ENCODE measurements around the gene CENPX. TPM values are rescaled to one million over a fixed set of nuclear protein-coding genes. Genes with fewer than 3 reads are reported as not detected.

The CENPX gene
- total RNA-seq, 1 experiment from 2014 or later = 187 TPM

GRCh38 chr17:82008941-82009405, 13.7 kb downstream of the CENPX start:
- in situ Hi-C loops (cut with HindIII; ENCODE audit: low pct_unique_long_range_greater_than_20kb, low sequenced_read_pairs) (no loop called here), intact Hi-C loops (cut with micrococcal nuclease; ENCODE audit: unreplicated experiment) (no loop called here)
- peaks cover 38% of the 10 kb centered on the region for H3K4me1 ChIP-seq (ENCODE audit: control insufficient read depth, insufficient read depth, low read length)
- no peaks in the 10 kb centered on the region for H3K9me3 ChIP-seq (ENCODE audit: control insufficient read depth, insufficient read depth, low read depth, low read length)
- no TSS peak for BruUV-seq (replicated peaks)
- H3K27ac ChIP-seq (ENCODE audit: low read length) = no peak overlapping the region
- no peak for DNase-seq (ENCODE audit: low read depth, low spot score)
- H3K27me3 ChIP-seq (ENCODE audit: control insufficient read depth, insufficient read depth, low read length) = no peaks in the 10 kb centered on the region
- H3K36me3 ChIP-seq (ENCODE audit: control insufficient read depth, insufficient read depth, low read length) = no peaks in the 10 kb centered on the region
- no peak for TF ChIP-seq SIN3A (IDR thresholded peaks at IDR 0.05; ENCODE audit: borderline replicate concordance, insufficient read depth, low read depth, low read length)
- no peak for TF ChIP-seq POLR2AphosphoS5 (IDR thresholded peaks at IDR 0.05; ENCODE audit: low read depth, low read length)
- no peak for TF ChIP-seq TCF7L2 (IDR thresholded peaks at IDR 0.05; ENCODE audit: low read depth, low read length)
- TF ChIP-seq CTCF (IDR thresholded peaks at IDR 0.05) = no peak
- no peak for TF ChIP-seq REST (IDR thresholded peaks at IDR 0.05; ENCODE audit: insufficient read depth in 1 of 2, low read depth in 2 of 2, low read length in 1 of 2)
- CTCF ChIA-PET = interaction anchor here (0.6 kb wide), 1 partner anchor 213 kb away, joined by 3 read pairs; no protein-coding TSS in a partner anchor
- POLR2A ChIA-PET = interaction anchor here (0.7 kb wide), 1 partner anchor 30 kb away, joined by 4 read pairs; no protein-coding TSS in a partner anchor
- H3K4me3 ChIP-seq (ENCODE audit: low read depth in 2 of 2, low read length in 2 of 2) = no peak overlapping the region
- no peak for ATAC-seq

GRCh38 chr17:82008258-82008940, 14.3 kb downstream of the CENPX start:
- Histone ChIP-seq H3K36me3 (ENCODE audit: control insufficient read depth, insufficient read depth, low read length) (no peaks in the 10 kb centered on the region), H3K27ac (ENCODE audit: low read length) (no peak overlapping the region), H3K27me3 (ENCODE audit: control insufficient read depth, insufficient read depth, low read length) (no peaks in the 10 kb centered on the region), H3K4me1 (ENCODE audit: control insufficient read depth, insufficient read depth, low read length) (peaks cover 44% of the 10 kb centered on the region), H3K4me3 (ENCODE audit: low read depth in 2 of 2, low read length in 2 of 2) (no peak overlapping the region), H3K9me3 (ENCODE audit: control insufficient read depth, insufficient read depth, low read depth, low read length) (no peaks in the 10 kb centered on the region)
- ChIA-PET POLR2A (no interaction called here), CTCF (interaction anchor here (0.6 kb wide), 1 partner anchor 212 kb away, joined by 3 read pairs; no protein-coding TSS in a partner anchor)
- DNase-seq (ENCODE audit: low read depth, low spot score) = no peak
- no peak for ATAC-seq
- intact Hi-C loops (cut with micrococcal nuclease; ENCODE audit: unreplicated experiment) = no loop called here
- in situ Hi-C loops (cut with HindIII; ENCODE audit: low pct_unique_long_range_greater_than_20kb, low sequenced_read_pairs) = no loop called here
- no TSS peak for BruUV-seq (replicated peaks)
- TF ChIP-seq SIN3A (IDR thresholded peaks at IDR 0.05; ENCODE audit: borderline replicate concordance, insufficient read depth, low read depth, low read length) (no peak), POLR2AphosphoS5 (IDR thresholded peaks at IDR 0.05; ENCODE audit: low read depth, low read length) (no peak), REST (IDR thresholded peaks at IDR 0.05; ENCODE audit: insufficient read depth in 1 of 2, low read depth in 2 of 2, low read length in 1 of 2) (no peak), CTCF (IDR thresholded peaks at IDR 0.05) (no peak)
